H1 (cell line): Measurements from ENCODE around the gene PIEZO1. TPM values are rescaled to one million over a fixed set of nuclear protein-coding genes. Genes with fewer than 3 reads are reported as not detected.

ENCODE experiments used
- CTCF ChIA-PET: fragments of 300-600 bp; sonication (Branson Sonifier 250); formaldehyde crosslinking; loops from one replicate; lab custom pipeline; 2021; ENCODE audit not compliant: partially characterized antibody; lab: Charles Lee
- POLR2A ChIA-PET: fragments of 300-600 bp; sonication (Branson Sonifier 250); formaldehyde crosslinking; loops from one replicate; lab custom pipeline; 2021; ENCODE audit warnings: inconsistent platforms; ENCODE audit not compliant: partially characterized antibody; lab: Charles Lee
- DNase-seq, 2 experiments: peaks; one replicate each; pipeline versions ENCODE4 v3.0.0 to v3.0.0-alpha.2; 2010 to 2022; ENCODE audit warnings: low spot score in 2 of 2, low read depth in 1 of 2, mixed read lengths in 1 of 2
- FAIRE-seq: peaks from 2 replicates; lab custom pipeline; 2011; peaks lifted over from hg19 to GRCh38; lab: Jason Lieb, UNC
- H2AFZ ChIP-seq: 2 replicates; pipeline ENCODE4 v1.8.1; 2012; ENCODE audit warnings: low read length, inconsistent platforms
- H2AK5ac ChIP-seq: 2 replicates; pipeline ENCODE4 v1.6.1; 2013; ENCODE audit warnings: low read depth, low read length
- H2BK120ac ChIP-seq: replicated peaks from 2 replicates; pipeline ENCODE3; 2013; ENCODE audit warnings: low read depth, low read length, inconsistent platforms
- H2BK12ac ChIP-seq: 2 replicates; pipeline ENCODE4 v1.6.1; 2013; ENCODE audit warnings: low read depth, low read length
- H2BK15ac ChIP-seq: 2 replicates; pipeline ENCODE4 v1.6.1; 2013; ENCODE audit warnings: low read length
- H2BK20ac ChIP-seq: 2 replicates; pipeline ENCODE4 v1.6.1; 2013; ENCODE audit warnings: low read length
- H2BK5ac ChIP-seq: 2 replicates; pipeline ENCODE4 v1.6.1; 2013; ENCODE audit warnings: low read depth, low read length
- H3K14ac ChIP-seq: 2 replicates; pipeline ENCODE4 v1.6.1; 2013; ENCODE audit warnings: inconsistent platforms; ENCODE audit not compliant: insufficient read length
- H3K18ac ChIP-seq: 2 replicates; pipeline ENCODE4 v1.6.1; 2013; ENCODE audit warnings: low read length; ENCODE audit errors: extremely low read depth
- H3K23ac ChIP-seq: 2 replicates; pipeline ENCODE4 v1.6.1; 2013; ENCODE audit warnings: inconsistent platforms; ENCODE audit not compliant: insufficient read length
- H3K23me2 ChIP-seq: 2 replicates; pipeline ENCODE4 v1.6.1; 2013; ENCODE audit warnings: low read depth, low read length
- H3K27ac ChIP-seq: 2 replicates; pipeline ENCODE4 v1.6.1; 2011; ENCODE audit warnings: low read depth, low read length, inconsistent platforms
- H3K27me3 ChIP-seq, 4 experiments: replicated peaks in 1 of 4; 1 replicate in 1 of 4; 2 replicates in 3 of 4; pipeline versions ENCODE4 v1.6.1 to v1.8.1; 2011 to 2013; ENCODE audit warnings: low read length in 3 of 4, mild to moderate bottlenecking in 3 of 4, inconsistent platforms in 2 of 4, mixed read lengths in 2 of 4, moderate library complexity in 1 of 4; ENCODE audit not compliant: control insufficient read depth in 3 of 4, insufficient read depth in 3 of 4; ENCODE audit errors: extremely low read depth in 1 of 4
- H3K36me3 ChIP-seq, 4 experiments: 2 replicates each; pipeline versions ENCODE4 v1.6.1 to v1.8.1; 2011 to 2013; ENCODE audit warnings: mild to moderate bottlenecking in 4 of 4, low read length in 3 of 4, moderate library complexity in 2 of 4, control low read depth in 1 of 4, inconsistent platforms in 1 of 4; ENCODE audit not compliant: insufficient read depth in 4 of 4, control insufficient read depth in 2 of 4
- H3K4ac ChIP-seq: replicated peaks from 2 replicates; pipeline ENCODE3; 2013; ENCODE audit warnings: low read length, low read depth, mixed read lengths, inconsistent platforms; ENCODE audit not compliant: insufficient read length
- H3K4me1 ChIP-seq, 4 experiments: replicated peaks in 1 of 4; 1 replicate in 1 of 4; 2 replicates in 3 of 4; pipeline versions ENCODE4 v1.6.1 to v1.8.1; 2011 to 2013; ENCODE audit warnings: low read length in 3 of 4, inconsistent platforms in 2 of 4, mixed read lengths in 1 of 4; ENCODE audit not compliant: insufficient read depth in 4 of 4, control insufficient read depth in 3 of 4
- H3K4me2 ChIP-seq, 2 experiments: 2 replicates each; pipeline versions ENCODE4 v1.6.1 to v1.8.1; 2011 to 2013; ENCODE audit warnings: low read depth in 2 of 2, low read length in 2 of 2, control low read depth in 1 of 2, inconsistent platforms in 1 of 2, mild to moderate bottlenecking in 1 of 2; ENCODE audit not compliant: insufficient read depth in 1 of 2
- H3K4me3 ChIP-seq, 4 experiments: fragments of 200-600, 300-600 bp in 1 of 4; sonication (generic), shearing (Covaris generic), sonication (Bioruptor Twin) in 1 of 4; 2 replicates each; pipeline versions ENCODE4 v1.5.1 to v1.8.1; 2011 to 2016; ENCODE audit warnings: low read length in 4 of 4, low read depth in 3 of 4, control low read depth in 2 of 4, inconsistent platforms in 2 of 4, mild to moderate bottlenecking in 2 of 4, mixed read lengths in 1 of 4, moderate library complexity in 1 of 4; ENCODE audit not compliant: insufficient read depth in 2 of 4; ENCODE audit errors: extremely low read depth in 1 of 4
- H3K56ac ChIP-seq: replicated peaks from 2 replicates; pipeline ENCODE3; 2013; ENCODE audit warnings: low read depth, mild to moderate bottlenecking, mixed read lengths, low read length, inconsistent platforms; ENCODE audit not compliant: insufficient read length
- H3K79me1 ChIP-seq: 2 replicates; pipeline ENCODE4 v1.6.1; 2013; ENCODE audit warnings: low read depth, low read length, control low read depth
- H3K79me2 ChIP-seq, 2 experiments: 2 replicates each; pipeline versions ENCODE4 v1.6.1 to v1.8.1; 2012 to 2013; ENCODE audit warnings: low read length in 2 of 2, mild to moderate bottlenecking in 2 of 2, inconsistent platforms in 1 of 2; ENCODE audit not compliant: insufficient read depth in 2 of 2, control insufficient read depth in 1 of 2
- H3K9ac ChIP-seq, 4 experiments: replicated peaks in 1 of 4; 1 replicate in 1 of 4; 2 replicates in 3 of 4; pipeline versions ENCODE4 v1.6.1 to v1.8.1; 2011 to 2013; ENCODE audit warnings: low read depth in 3 of 4, low read length in 3 of 4, control low read depth in 2 of 4, mild to moderate bottlenecking in 2 of 4, moderate library complexity in 2 of 4, inconsistent platforms in 1 of 4; ENCODE audit errors: extremely low read depth in 1 of 4
- H3K9me3 ChIP-seq, 2 experiments: 2 replicates each; pipeline versions ENCODE4 v1.6.1 to v1.8.1; 2012 to 2013; ENCODE audit warnings: mild to moderate bottlenecking in 2 of 2, moderate library complexity in 2 of 2, control low read depth in 1 of 2, inconsistent platforms in 1 of 2, low read depth in 1 of 2, low read length in 1 of 2, mixed read lengths in 1 of 2; ENCODE audit not compliant: insufficient read depth in 2 of 2
- H4K20me1 ChIP-seq, 2 experiments: replicated peaks in 1 of 2; 2 replicates each; pipeline versions ENCODE3 to v1.8.1; 2011 to 2013; ENCODE audit warnings: inconsistent platforms in 2 of 2, low read length in 2 of 2, mild to moderate bottlenecking in 1 of 2; ENCODE audit not compliant: insufficient read depth in 2 of 2, control insufficient read depth in 1 of 2
- H4K5ac ChIP-seq: 2 replicates; pipeline ENCODE4 v1.6.1; 2013; ENCODE audit warnings: low read length, low read depth, mixed read lengths, inconsistent platforms; ENCODE audit not compliant: insufficient read length
- H4K8ac ChIP-seq: 2 replicates; pipeline ENCODE4 v1.8.0; 2013; ENCODE audit warnings: mild to moderate bottlenecking, moderate library complexity, low read length, inconsistent platforms; ENCODE audit not compliant: insufficient read depth; ENCODE audit errors: extremely low read depth
- H4K91ac ChIP-seq: replicated peaks from 2 replicates; pipeline ENCODE3; 2013; ENCODE audit warnings: low read length, mixed read lengths, inconsistent platforms; ENCODE audit not compliant: insufficient read length
- CEBPB ChIP-seq: IDR thresholded peaks from 2 replicates; pipeline ENCODE4 v1.6.1; 2012; ENCODE audit warnings: low read depth, low read length
- CREB1 ChIP-seq: IDR thresholded peaks from 2 replicates; pipeline ENCODE4 v1.6.1; 2012; ENCODE audit warnings: inconsistent platforms
- GABPA ChIP-seq: IDR thresholded peaks from 2 replicates; pipeline ENCODE4 v1.6.1; 2011; ENCODE audit warnings: mild to moderate bottlenecking, low read length, moderate library complexity, borderline replicate concordance; ENCODE audit not compliant: insufficient read depth
- JUND ChIP-seq: IDR thresholded peaks from 2 replicates; pipeline ENCODE4 v1.6.1; 2011; ENCODE audit warnings: mild to moderate bottlenecking, improper control_type of control experiment, low read length
- MAX ChIP-seq: IDR thresholded peaks from 2 replicates; pipeline ENCODE4 v1.6.1; 2012; ENCODE audit warnings: inconsistent platforms
- RAD21 ChIP-seq, 2 experiments: IDR thresholded peaks in 1 of 2; conservative IDR thresholded peaks in 1 of 2; 2 replicates each; pipeline ENCODE4 v1.6.1; 2011; ENCODE audit warnings: low read depth in 2 of 2, low read length in 2 of 2, improper control_type of control experiment in 1 of 2, inconsistent platforms in 1 of 2, mild to moderate bottlenecking in 1 of 2, moderate library complexity in 1 of 2
- RNF2 ChIP-seq: fragments of 200-900, 300-1000 bp; sonication (generic); IDR thresholded peaks from 2 replicates; pipeline ENCODE4 v1.7.1; 2016; ENCODE audit warnings: borderline replicate concordance, low read depth, mild to moderate bottlenecking, antibody characterized with exemption, low read length; ENCODE audit not compliant: poor library complexity, severe bottlenecking; ENCODE audit errors: missing control alignments
- SIN3A ChIP-seq, 2 experiments: IDR thresholded peaks in 1 of 2; conservative IDR thresholded peaks in 1 of 2; 2 replicates each; pipeline ENCODE4 v1.6.1; 2011 to 2012; ENCODE audit warnings: low read length in 2 of 2, improper control_type of control experiment in 1 of 2, low read depth in 1 of 2, mild to moderate bottlenecking in 1 of 2
- SIX5 ChIP-seq: IDR thresholded peaks from 2 replicates; pipeline ENCODE4 v1.6.1; 2011; ENCODE audit warnings: mild to moderate bottlenecking, low read depth, low read length
- SRF ChIP-seq: IDR thresholded peaks from 2 replicates; pipeline ENCODE4 v1.6.1; 2011; ENCODE audit warnings: mild to moderate bottlenecking, low read depth, low read length, moderate library complexity
- TEAD4 ChIP-seq: IDR thresholded peaks from 2 replicates; pipeline ENCODE4 v1.6.1; 2012; ENCODE audit warnings: low read depth, low read length, inconsistent platforms, mixed read lengths
- WGBS, 2 experiments: shearing (Covaris generic) in 1 of 2; methylation state at CpG; one replicate each; pipeline versions ENCODE4 v1.1.6 to v1.1.7; 2013 to 2015; ENCODE audit warnings: low lambda C conversion rate in 2 of 2, mixed read lengths in 2 of 2, inconsistent platforms in 1 of 2, low coverage in 1 of 2, missing lambda C conversion rate in 1 of 2; ENCODE audit not compliant: insufficient replicate concordance in 2 of 2, insufficient coverage in 1 of 2, insufficient read length in 1 of 2; ENCODE audit errors: extremely low coverage in 1 of 2, missing lambda C conversion rate in 1 of 2; 5-methylcytosine and 5-hydroxymethylcytosine counted together
- polyA plus RNA-seq, 7 experiments: library from polyadenylated mRNA; depleted of rRNA in 3 of 7; stranded (reverse) in 5 of 7; unstranded in 2 of 7; fragments of >200 nt in 5 of 7; fragments of 200-250 nt in 2 of 7; gene quantifications; 1 replicate in 5 of 7; 2 replicates in 1 of 7; 4 replicates in 1 of 7; pipeline versions ENCODE4 v1.2.1 to v1.2.3, GENCODE V29; 2011 to 2013; ENCODE audit warnings: missing spikeins in 2 of 7, mixed read lengths in 2 of 7
- total RNA-seq: library from RNA; stranded (reverse); fragmentation: NEBNext Ultra II Directional; extraction: Animal tissue kit (Norgen Biotek cat#: 25700); gene quantifications from 2 replicates; pipeline ENCODE4 v1.2.1, GENCODE V29; 2021

PIEZO1 gene
- total and polyA plus RNA-seq, 2 of the 8 experiments (the other 6 are each of a cell fraction or from before 2014, with no cell fraction given), result 42.3 to 67.5 TPM

DNA sequence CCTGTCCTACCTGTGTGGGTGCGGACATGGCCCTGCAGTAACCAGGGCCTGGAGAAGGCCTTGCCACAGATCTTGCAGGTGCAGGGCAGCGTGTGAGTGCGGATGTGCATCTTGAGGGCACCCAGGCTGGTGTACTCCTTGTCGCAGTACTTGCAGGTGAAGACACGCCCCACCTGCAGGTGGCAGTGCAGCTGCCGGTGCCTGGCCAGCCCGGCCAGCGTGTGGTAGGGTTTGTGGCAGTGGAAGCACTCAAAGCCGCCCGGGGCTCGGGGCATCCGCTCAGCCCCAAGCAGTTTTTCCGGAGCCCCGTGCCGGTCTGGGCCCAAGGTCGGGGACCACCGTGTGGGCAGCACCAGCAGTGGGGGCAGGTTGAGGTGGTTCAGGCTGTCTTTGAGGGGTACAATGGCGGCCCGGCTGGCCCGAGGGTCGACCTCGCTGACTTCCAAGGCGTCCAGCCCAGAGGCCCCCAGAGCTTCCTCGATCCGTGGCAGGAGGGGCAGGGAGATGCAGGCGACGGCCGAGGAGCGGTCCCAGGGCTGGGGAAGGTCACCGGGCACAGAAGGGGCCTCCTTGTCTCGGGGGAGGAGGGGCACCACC lies 103.8 kb downstream of the PIEZO1 start:
- no peak overlapping the region for H3K4me2 ChIP-seq
- H4K91ac ChIP-seq, result no peak overlapping the region
- H3K23ac ChIP-seq, result no peak overlapping the region
- no peak overlapping the region for H2BK120ac ChIP-seq
- no peak overlapping the region for H4K5ac ChIP-seq
- no peak overlapping the region for H3K27ac ChIP-seq
- FAIRE-seq (no peak), DNase-seq (peak; percentile 39 to 82)
- H2BK5ac ChIP-seq, result no peak overlapping the region
- WGBS, 2 experiments, result 76% methylated on average over 27 of the region's 31 CpGs; no CpG with 5 or more reads in 1 of the 2 experiments
- H3K4me3 ChIP-seq, result no peak overlapping the region
- 0 out of 2 replicates have a peak overlapping the region, but pooled peaks have one; percentile 48 for H2BK20ac ChIP-seq
- H3K79me1 ChIP-seq, result no peaks in the 10 kb centered on the region
- no peak overlapping the region for H3K56ac ChIP-seq
- H2BK12ac ChIP-seq, result no peak overlapping the region
- no peak overlapping the region for H3K4ac ChIP-seq
- no peaks in the 10 kb centered on the region for H3K79me2 ChIP-seq
- H3K18ac ChIP-seq, result no peak overlapping the region
- peaks cover 0 to 2% (median 0%) of the 10 kb centered on the region in 4 experiments; a peak in 1 of 7 replicates for H3K27me3 ChIP-seq
- H2AK5ac ChIP-seq, result no peak overlapping the region
- peaks cover 10% of the 10 kb centered on the region; the same call in 1 of the 2 replicates for H3K23me2 ChIP-seq
- peaks cover 0 to 2% of the 10 kb centered on the region in 2 experiments for H4K20me1 ChIP-seq
- H2AFZ ChIP-seq, result no peak overlapping the region
- H3K36me3 ChIP-seq, result no peaks in the 10 kb centered on the region
- CTCF ChIA-PET, result interaction anchor here (0.6 to 2.8 kb wide), 15 partner anchors 9 to 226 kb away, joined by 3 to 33 read pairs (median 4); partner anchors contain the start of gene MVD
- H3K14ac ChIP-seq, result no peak overlapping the region
- POLR2A ChIA-PET, result interaction anchor here (1.1 to 2.7 kb wide), 3 partner anchors 9 to 18 kb away, joined by 3 to 9 read pairs (median 3); partner anchors contain the start of gene MVD
- no peaks in the 10 kb centered on the region for H3K9me3 ChIP-seq
- H2BK15ac ChIP-seq, result no peak overlapping the region
- H3K9ac ChIP-seq, result no peak overlapping the region
- no peak overlapping the region; the same call in 1 of the 2 replicates for H4K8ac ChIP-seq
- H3K4me1 ChIP-seq, result peaks cover 0 to 5% (median 1%) of the 10 kb centered on the region in 4 experiments; a peak in 2 of 7 replicates
- no peak for TF ChIP-seq CEBPB
- no peak for TF ChIP-seq TEAD4
- TF ChIP-seq SIX5, result no peak
- TF ChIP-seq SIN3A (conservative IDR thresholded peaks at IDR 0.05 in 1 of 2, IDR thresholded peaks at IDR 0.05 in 1 of 2; ENCODE audit: low read depth in 1 of 2, low read length in 2 of 2), result no peak
- TF ChIP-seq RNF2, result no peak
- TF ChIP-seq JUND, result no peak
- no peak for TF ChIP-seq CREB1
- TF ChIP-seq GABPA, result peak; percentile 67; the same call in 1 of the 2 replicates
- peak; percentile 40 to 61 for TF ChIP-seq RAD21 (IDR thresholded peaks at IDR 0.05 in 1 of 2, conservative IDR thresholded peaks at IDR 0.05 in 1 of 2; ENCODE audit: low read depth in 2 of 2, low read length in 2 of 2)
- 0 out of 2 replicates have a peak, but pooled peaks have one; percentile 31 for TF ChIP-seq MAX
- TF ChIP-seq SRF, result no peak
